GM12878 (cell line): ENCODE measurements around the gene NDUFV3. TPM values are rescaled to one million over a fixed set of nuclear protein-coding genes. Genes with fewer than 3 reads are reported as not detected.

Source experiments
- ATAC-seq: fragments of 200-7000 bp; cut with Tn5 transposase; 3 replicates; pipeline ENCODE4 v1.9.1; 2020; ENCODE audit warnings: mild to moderate bottlenecking, moderate library complexity
- BruUV-seq: library from RNA; stranded (reverse); fragments of 400-500 nt; replicated peaks from 2 replicates; lab custom pipeline; 2021; lab: Mats Ljungman, UMichigan
- CTCF ChIA-PET: fragments of 300-600 bp; sonication (Branson Sonifier 250); formaldehyde crosslinking; extraction: SDS; loops from one replicate; lab custom pipeline; 2021; ENCODE audit warnings: inconsistent platforms; lab: Yijun Ruan, JAX
- POLR2A ChIA-PET: fragments of 350-600 bp; formaldehyde crosslinking; extraction: SDS; loops from one replicate; lab custom pipeline; 2021; ENCODE audit warnings: inconsistent platforms; lab: Charles Lee
- RAD21 ChIA-PET: fragments of 300-600 bp; sonication (Branson Sonifier 250); formaldehyde crosslinking; loops from one replicate; lab custom pipeline; 2023; ENCODE audit warnings: antibody characterized with exemption; ENCODE audit not compliant: unreplicated experiment; lab: Charles Lee
- SMC1A ChIA-PET: fragments of 300-600 bp; sonication (Branson Sonifier 250); formaldehyde crosslinking; loops from one replicate; lab custom pipeline; 2023; ENCODE audit not compliant: unreplicated experiment, uncharacterized antibody; lab: Charles Lee
- DNase-seq: peaks from one replicate; pipeline ENCODE4 v3.0.0-alpha.2; 2011; ENCODE audit warnings: low read depth, low spot score
- FAIRE-seq: peaks from 3 replicates; lab custom pipeline; 2011; peaks lifted over from hg19 to GRCh38; lab: Jason Lieb, UNC
- H2AFZ ChIP-seq: 2 replicates; pipeline ENCODE4 v1.6.0; 2011; ENCODE audit warnings: low read depth, low read length, control low read depth; ENCODE audit not compliant: control insufficient read depth
- H3K27ac ChIP-seq: 2 replicates; pipeline ENCODE4 v1.5.1; 2011; ENCODE audit warnings: control low read depth; ENCODE audit not compliant: control insufficient read depth, insufficient read depth
- H3K27me3 ChIP-seq, 2 experiments: replicated peaks in 1 of 2; 2 replicates each; pipeline versions ENCODE4 v1.6.0 to v1.6.1; 2011; ENCODE audit warnings: low read length in 1 of 2; ENCODE audit not compliant: control insufficient read depth in 2 of 2, insufficient read depth in 2 of 2
- H3K36me3 ChIP-seq, 2 experiments: 2 replicates each; pipeline ENCODE4 v1.5.1; 2011; ENCODE audit warnings: low read length in 1 of 2; ENCODE audit not compliant: control insufficient read depth in 2 of 2, insufficient read depth in 2 of 2
- H3K4me1 ChIP-seq: 2 replicates; pipeline ENCODE4 v1.6.1; 2011; ENCODE audit warnings: mild to moderate bottlenecking, low read length, moderate library complexity, mixed read lengths; ENCODE audit not compliant: control insufficient read depth, insufficient read depth
- H3K4me2 ChIP-seq: 2 replicates; pipeline ENCODE4 v1.6.0; 2011; ENCODE audit warnings: control low read depth; ENCODE audit not compliant: control insufficient read depth, insufficient read depth
- H3K4me3 ChIP-seq: fragments of 200-600 bp; sonication (generic); 2 replicates; pipeline ENCODE4 v1.5.1; 2016
- H3K79me2 ChIP-seq: 2 replicates; pipeline ENCODE4 v1.6.0; 2011; ENCODE audit warnings: low read length; ENCODE audit not compliant: control insufficient read depth, insufficient read depth
- H3K9ac ChIP-seq: 2 replicates; pipeline ENCODE4 v1.8.0; 2011; ENCODE audit warnings: low read length, control low read depth, mixed read lengths; ENCODE audit not compliant: control insufficient read depth, insufficient read depth
- H3K9me3 ChIP-seq: replicated peaks from 3 replicates; pipeline ENCODE4 v1.5.1; 2011; ENCODE audit warnings: mild to moderate bottlenecking, low read length; ENCODE audit not compliant: control insufficient read depth, insufficient read depth
- H4K20me1 ChIP-seq: 2 replicates; pipeline ENCODE4 v1.6.0; 2011; ENCODE audit not compliant: control insufficient read depth, insufficient read depth
- CEBPB ChIP-seq, 2 experiments: fragments of 150-350 bp in 1 of 2; IDR thresholded peaks; 2 replicates each; pipeline ENCODE4 v1.6.1; 2012 to 2014; ENCODE audit warnings: low read depth in 2 of 2, low read length in 2 of 2, borderline replicate concordance in 1 of 2, inconsistent platforms in 1 of 2
- NR2C2 ChIP-seq: IDR thresholded peaks from 2 replicates; pipeline ENCODE4 v1.6.1; 2011; ENCODE audit warnings: borderline replicate concordance, low read depth; ENCODE audit not compliant: control insufficient read depth, insufficient read length
- POLR2AphosphoS5 ChIP-seq: IDR thresholded peaks from 2 replicates; pipeline ENCODE4 v1.6.1; 2011; ENCODE audit warnings: mild to moderate bottlenecking, low read length, inconsistent platforms
- SMC3 ChIP-seq: IDR thresholded peaks from 2 replicates; pipeline ENCODE4 v1.6.1; 2011; ENCODE audit warnings: low read length, improper control_type of control experiment, borderline replicate concordance
- ZBED1 ChIP-seq: IDR thresholded peaks from 2 replicates; pipeline ENCODE4 v1.6.1; 2016; ENCODE audit warnings: borderline replicate concordance
- ZNF274 ChIP-seq: IDR thresholded peaks from one replicate; pipeline ENCODE4 v1.8.0; 2011; ENCODE audit not compliant: insufficient read length, insufficient read depth
- ZNF384 ChIP-seq: IDR thresholded peaks from 2 replicates; pipeline ENCODE4 v1.6.1; 2012; ENCODE audit warnings: low read depth, mild to moderate bottlenecking, low read length, improper control_type of control experiment, borderline replicate concordance
- WGBS: methylation state at CpG from one replicate; pipeline ENCODE4 v1.1.6; 2016; ENCODE audit warnings: low lambda C conversion rate; ENCODE audit not compliant: insufficient replicate concordance, insufficient coverage; ENCODE audit errors: missing lambda C conversion rate; 5-methylcytosine and 5-hydroxymethylcytosine counted together
- in situ Hi-C: fragments of 300-500 bp; cut with MboI; formaldehyde crosslinking; loops from 9 replicates; pipeline ENCODE4 v1.14.3; 2018; ENCODE audit warnings: mixed read lengths
- intact Hi-C: fragments of 100-400 bp; cut with micrococcal nuclease; formaldehyde crosslinking; loops from one replicate; pipeline ENCODE4 v1.14.2; 2022; ENCODE audit not compliant: unreplicated experiment
- polyA plus RNA-seq, 11 experiments: library from polyadenylated mRNA; depleted of rRNA in 4 of 11; unstranded in 6 of 11; stranded (reverse) in 5 of 11; fragments of >200 nt; fragmentation: Nextera tagmentation in 4 of 11; fragmentation: Illumina TruSeq in 1 of 11; extraction: Ambion mirVana in 4 of 11; extraction: Trizol in 1 of 11; gene quantifications; 1 replicate in 1 of 11; 2 replicates in 10 of 11; pipeline versions ENCODE4 v1.2.1 to v1.2.3, GENCODE V29; 2011 to 2016; ENCODE audit warnings: inconsistent platforms in 2 of 11, missing spikeins in 2 of 11, low read depth in 1 of 11
- total RNA-seq, 4 experiments: library from RNA; depleted of rRNA in 3 of 4; stranded (reverse); fragments of >200 nt in 3 of 4; fragmentation: Illumina TruSeq in 1 of 4; extraction: Trizol in 1 of 4; gene quantifications; 2 replicates each; pipeline versions ENCODE4 v1.2.1 to v1.2.3, GENCODE V29; 2013 to 2021
- TF ChIP-seq, protein P1 (sequence below): IDR thresholded peaks from 2 replicates; pipeline ENCODE4 v1.6.1; 2012; ENCODE audit warnings: low read depth, low read length, improper control_type of control experiment

Gene NDUFV3
- total and polyA plus RNA-seq, 10 of the 15 experiments (the other 5 are each of a cell fraction or from before 2014, with no cell fraction given), result 7.0 to 44.7 (median 29.9) TPM

DNA sequence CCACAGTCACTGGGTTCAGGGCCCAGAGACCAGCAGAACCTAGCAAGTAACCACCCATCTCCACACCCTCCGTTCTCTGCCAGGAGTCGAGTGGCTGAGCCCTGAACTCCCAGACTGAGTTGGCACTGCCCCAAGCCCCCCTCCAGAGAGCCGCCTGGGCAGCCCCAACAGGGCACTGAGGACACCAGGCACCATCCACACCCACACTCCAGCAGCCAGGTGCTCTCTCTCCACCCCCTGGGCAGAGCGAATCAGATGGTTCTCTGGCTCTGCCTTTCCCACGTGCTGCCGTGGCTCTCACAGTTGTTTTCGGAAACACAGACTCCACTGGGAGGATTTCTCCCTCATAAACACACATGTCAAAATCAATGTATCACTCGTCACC is 27.3 kb upstream of the NDUFV3 start:
- Histone ChIP-seq H3K27me3 (no peaks in the 10 kb centered on the region), H3K4me3 (no peak overlapping the region), H3K9ac (no peak overlapping the region), H3K4me1 (no peaks in the 10 kb centered on the region), H3K36me3 (peaks cover 27 to 40% of the 10 kb centered on the region in 2 experiments), H3K79me2 (peaks cover 15% of the 10 kb centered on the region), H2AFZ (no peak overlapping the region), H3K27ac (no peak overlapping the region), H3K9me3 (no peaks in the 10 kb centered on the region), H3K4me2 (no peak overlapping the region), H4K20me1 (peaks cover 4% of the 10 kb centered on the region; the same call in 1 of the 2 replicates)
- in situ Hi-C loops (no loop called here), intact Hi-C loops (no loop called here)
- FAIRE-seq (no peak), DNase-seq (no peak), ATAC-seq (no peak)
- SMC1A ChIA-PET, result no interaction called here
- RAD21 ChIA-PET, result no interaction called here
- POLR2A ChIA-PET, result no interaction called here
- TF ChIP-seq, protein P1, sequence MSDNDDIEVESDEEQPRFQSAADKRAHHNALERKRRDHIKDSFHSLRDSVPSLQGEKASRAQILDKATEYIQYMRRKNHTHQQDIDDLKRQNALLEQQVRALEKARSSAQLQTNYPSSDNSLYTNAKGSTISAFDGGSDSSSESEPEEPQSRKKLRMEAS, result no peak
- 81% methylated on average over 8 of the region's 8 CpGs for WGBS
- BruUV-seq, result no TSS peak
- CTCF ChIA-PET, result no interaction called here

DNA sequence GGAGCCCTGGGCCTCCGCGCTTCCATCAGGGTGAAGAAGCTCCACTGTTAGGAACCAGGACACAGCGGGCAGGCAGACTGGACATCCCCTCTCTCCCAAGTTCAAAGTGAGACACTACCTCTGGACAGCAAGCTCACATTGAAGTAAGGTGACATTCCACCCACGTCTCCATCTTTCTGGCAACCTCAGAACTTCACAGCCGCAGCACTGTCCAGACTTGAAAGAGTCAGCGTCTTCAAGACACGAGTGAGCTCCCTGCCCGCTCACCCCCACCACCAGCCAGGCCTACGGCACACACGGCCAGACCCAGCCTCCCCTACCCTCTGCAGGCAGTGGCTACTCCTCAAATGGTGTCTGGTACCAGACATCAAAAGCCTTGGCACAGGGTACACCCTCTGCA is 24.9 kb upstream of the NDUFV3 start:
- intact Hi-C loops (no loop called here), in situ Hi-C loops (no loop called here)
- Histone ChIP-seq H3K4me3 (no peak overlapping the region), H3K4me1 (no peaks in the 10 kb centered on the region), H3K79me2 (peaks cover 15% of the 10 kb centered on the region), H3K4me2 (no peak overlapping the region), H3K9ac (no peak overlapping the region), H4K20me1 (peaks cover 2% of the 10 kb centered on the region; the same call in 1 of the 2 replicates), H3K27me3 (no peaks in the 10 kb centered on the region), H3K36me3 (peaks cover 28 to 34% of the 10 kb centered on the region in 2 experiments; a peak in 3 of 4 replicates), H2AFZ (no peak overlapping the region)
- WGBS, result 98% methylated on average over 10 of the region's 10 CpGs
- ChIA-PET SMC1A (no interaction called here), CTCF (interaction anchor here (0.9 kb wide), 1 partner anchor 47 kb away, joined by 3 read pairs; no protein-coding TSS in a partner anchor), RAD21 (no interaction called here), POLR2A (no interaction called here)
- no TSS peak for BruUV-seq
- FAIRE-seq (no peak), DNase-seq (no peak)
- TF ChIP-seq POLR2AphosphoS5 (no peak), ZNF274 (no peak), NR2C2 (no peak), CEBPB (IDR thresholded peaks at IDR 0.05; ENCODE audit: borderline replicate concordance in 1 of 2, low read depth in 2 of 2, low read length in 2 of 2) (no peak), SMC3 (no peak), ZBED1 (no peak), ZNF384 (no peak)
- TF ChIP-seq, all 136 proteins: peak for 0
- H3K9me3 ChIP-seq, result no peaks in the 10 kb centered on the region
- H3K27ac ChIP-seq, result no peak overlapping the region
- ATAC-seq, result no peak
